ENCODE results near the gene TTLL5. TPM values are rescaled to one million over a fixed set of nuclear protein-coding genes. Genes with fewer than 3 reads are reported as not detected.

TTLL5 gene
- total RNA-seq, 1 experiment from 2014 or later, result 35.7 TPM

DNA sequence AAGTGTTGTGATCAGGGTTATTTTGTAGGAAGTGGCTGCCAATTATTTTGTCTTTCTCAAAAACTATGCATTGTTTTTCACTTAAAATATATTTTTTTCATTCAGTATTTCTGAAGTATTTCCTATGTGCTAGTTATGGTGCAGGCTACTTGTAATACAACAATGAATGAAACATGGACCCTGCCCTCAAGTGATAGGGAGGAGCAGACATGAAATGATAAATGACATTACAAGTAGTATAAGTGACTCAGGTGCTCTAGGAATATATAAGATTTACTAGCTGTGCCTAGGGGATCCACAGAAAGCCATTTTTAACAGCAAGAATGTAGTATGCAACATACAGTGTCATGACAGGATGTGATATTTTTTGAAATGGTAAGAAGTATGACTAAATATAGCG is 65.3 kb downstream of the TTLL5 start:
- H3K27ac ChIP-seq (ENCODE audit: insufficient read length, low read depth, low read length), result no peak overlapping the region
- H3K27me3 ChIP-seq (ENCODE audit: insufficient read depth, low read length), result no peaks in the 10 kb centered on the region
- H2AFZ ChIP-seq (ENCODE audit: low read length), result no peak overlapping the region
- no peaks in the 10 kb centered on the region for H3K9me3 ChIP-seq (ENCODE audit: control insufficient read depth, low read depth, low read length)
- no peak overlapping the region for H3K56ac ChIP-seq (ENCODE audit: insufficient read length, low read depth, low read length)
- H3K23me2 ChIP-seq (ENCODE audit: insufficient read length, low read depth, low read length, poor library complexity, severe bottlenecking), result no peaks in the 10 kb centered on the region
- H2BK20ac ChIP-seq (ENCODE audit: low read depth, low read length, poor library complexity, severe bottlenecking), result no peak overlapping the region
- no peak for TF ChIP-seq CTCF (conservative IDR thresholded peaks at IDR 0.05)
- H3K4me2 ChIP-seq (ENCODE audit: insufficient read depth, insufficient read length, low read length), result no peak overlapping the region
- H3K23ac ChIP-seq (ENCODE audit: insufficient read length, low read depth, low read length), result no peak overlapping the region
- no peak overlapping the region for H2AK5ac ChIP-seq (ENCODE audit: insufficient read length, low read length)
- Mint-ChIP-seq H3K4me1 (no peaks in the 10 kb centered on the region), H3K27ac (no peak overlapping the region), H3K36me3 (ENCODE audit: insufficient read depth in 1 of 3, low read depth in 3 of 3) (peaks cover 36 to 52% (median 42%) of the 10 kb centered on the region in 3 experiments), H3K27me3 (ENCODE audit: low read depth) (no peaks in the 10 kb centered on the region), H3K4me3 (no peak overlapping the region), H3K9me3 (peaks cover 12 to 14% of the 10 kb centered on the region in 2 experiments)
- H4K8ac ChIP-seq (replicated peaks; ENCODE audit: insufficient read length, low read depth, low read length), result no peak overlapping the region
- H3K18ac ChIP-seq (ENCODE audit: insufficient read length, low read depth, low read length), result no peak overlapping the region
- H2BK120ac ChIP-seq (ENCODE audit: low read depth, low read length, poor library complexity, severe bottlenecking), result no peak overlapping the region
- no peaks in the 10 kb centered on the region for H3K4me1 ChIP-seq (ENCODE audit: insufficient read depth, low read length)
- no peak overlapping the region for H2BK15ac ChIP-seq (ENCODE audit: low read depth, low read length)
- no peak overlapping the region for H4K5ac ChIP-seq (ENCODE audit: insufficient read length, low read depth, low read length)
- 100% methylated on average over 1 of the region's 1 CpG for WGBS (ENCODE audit: extremely low coverage, insufficient read length, low lambda C conversion rate)
- H4K20me1 ChIP-seq (ENCODE audit: control insufficient read depth, insufficient read depth, insufficient read length), result no peaks in the 10 kb centered on the region
- no peak overlapping the region for H3K9ac ChIP-seq (ENCODE audit: extremely low read depth, insufficient read length, low read length)
- H3K79me1 ChIP-seq (ENCODE audit: insufficient read depth, low read depth, low read length, poor library complexity, severe bottlenecking), result no peaks in the 10 kb centered on the region
- H3K14ac ChIP-seq (ENCODE audit: insufficient read depth, low read length), result no peak overlapping the region
- H3T11ph ChIP-seq (ENCODE audit: low read length), result no peak overlapping the region
- H4K91ac ChIP-seq (ENCODE audit: insufficient read length, low read depth, low read length), result no peak overlapping the region
- DNase-seq, result no peak
- H3K4ac ChIP-seq (ENCODE audit: low read depth, low read length), result no peak overlapping the region
- no peak overlapping the region for H2BK12ac ChIP-seq (ENCODE audit: insufficient read length, low read depth, low read length)
- no peaks in the 10 kb centered on the region for H3K79me2 ChIP-seq (ENCODE audit: insufficient read depth, low read length)
- no peak overlapping the region for H2BK5ac ChIP-seq (ENCODE audit: insufficient read length, low read length)
